Stimulated activated CD8-positive, alpha-beta memory T cell treated with anti-CD3 and anti-CD28 coated beads, Interleukin-12 subunit alpha, Interleukin-12 subunit beta, amount 100 ng/mL, for 4 hours (primary cell): ENCODE measurements around the gene HSPH1.
A peak's percentile ranks its signal among the peaks of the same experiment; 100 is the strongest.

Experiments used
- DNase-seq: peaks from one replicate; pipeline ENCODE4 v3.0.0-alpha.2; 2020; ENCODE audit warnings: low read depth

Gene HSPH1

GRCh38 chr13:31161557-31162150 is at the start of gene HSPH1:
HSPH1 (minus strand) TSS chr13:31161904; CDS start chr13:31161582, 322 bp downstream.
- peak; percentile 98 for DNase-seq

GRCh38 chr13:31209841-31210210 is 48.1 kb upstream of the HSPH1 start:
- no peak for DNase-seq

- no peak for DNase-seq
Measured at GRCh38 chr13:31209172-31209840, 47.6 kb upstream of the HSPH1 start.

- DNase-seq: no peak
Measured at GRCh38 chr13:31208559-31209122, 46.9 kb upstream of the HSPH1 start.

GRCh38 chr13:31207661-31208552 is 46.2 kb upstream of the HSPH1 start:
- DNase-seq: no peak

- DNase-seq: no peak
Measured at GRCh38 chr13:31204592-31204991, 42.9 kb upstream of the HSPH1 start.

GRCh38 chr13:31201341-31202031 is 39.8 kb upstream of the HSPH1 start:
- no peak for DNase-seq

GRCh38 chr13:31200637-31200971 is 38.9 kb upstream of the HSPH1 start:
- DNase-seq: no peak

- peak; percentile 71 for DNase-seq
Measured at GRCh38 chr13:31199849-31200636, 38.3 kb upstream of the HSPH1 start, which contains the start of gene B3GLCT. B3GLCT (plus strand) TSS chr13:31199975; CDS start chr13:31200085, 110 bp downstream.

- DNase-seq: no peak
Measured at GRCh38 chr13:31199527-31199848, 37.8 kb upstream of the HSPH1 start.

- DNase-seq: no peak
Measured at GRCh38 chr13:31198519-31198918, 36.8 kb upstream of the HSPH1 start.

GRCh38 chr13:31196992-31197391 is 35.3 kb upstream of the HSPH1 start:
- DNase-seq: no peak

GRCh38 chr13:31195616-31196015 is 33.9 kb upstream of the HSPH1 start:
- no peak for DNase-seq

GRCh38 chr13:31192306-31192705 is 30.6 kb upstream of the HSPH1 start:
- no peak for DNase-seq

- DNase-seq: no peak
Measured at GRCh38 chr13:31191748-31192147, 30.0 kb upstream of the HSPH1 start.

GRCh38 chr13:31184981-31185645 is 23.4 kb upstream of the HSPH1 start:
- DNase-seq: no peak

- DNase-seq: no peak
Measured at GRCh38 chr13:31184451-31184850, 22.7 kb upstream of the HSPH1 start.

- no peak for DNase-seq
Measured at GRCh38 chr13:31182987-31183386, 21.3 kb upstream of the HSPH1 start.

- DNase-seq: no peak
Measured at GRCh38 chr13:31179754-31180153, 18.1 kb upstream of the HSPH1 start.

- no peak for DNase-seq
Measured at GRCh38 chr13:31179241-31179640, 17.5 kb upstream of the HSPH1 start.
